ENCODE measurements around the gene TAAR2. TPM values are rescaled to one million over a fixed set of nuclear protein-coding genes. Genes with fewer than 3 reads are reported as not detected.

Gene TAAR2
- not detected for total RNA-seq

GRCh38 chr6:132624175-132624574 is at the start of gene TAAR2:
TSS of gene TAAR2 (minus strand) at chr6:132624275. CDS start at chr6:132624275, 0 bp downstream.
- Histone ChIP-seq H3K4me1 (ENCODE audit: control insufficient read depth in 3 of 3, insufficient read depth in 3 of 3, low read length in 3 of 3) (no peaks in the 10 kb centered on the region), H3K27me3 (ENCODE audit: control insufficient read depth in 3 of 3, insufficient read depth in 3 of 3, low read length in 3 of 3) (no peaks in the 10 kb centered on the region), H3K9me3 (ENCODE audit: control insufficient read depth in 3 of 3, low read length in 3 of 3) (no peaks in the 10 kb centered on the region), H3K36me3 (ENCODE audit: control insufficient read depth in 3 of 3, insufficient read depth in 3 of 3, low read length in 3 of 3) (no peaks in the 10 kb centered on the region), H3K9ac (ENCODE audit: low read depth in 1 of 3, low read length in 3 of 3) (no peak within 1 kb of the TSS), H3K4me3 (ENCODE audit: low read length in 3 of 3) (no peak within 1 kb of the TSS), H3K27ac (ENCODE audit: low read depth, low read length) (no peak within 1 kb of the TSS)

- H3K4me3 ChIP-seq (ENCODE audit: low read length in 3 of 3), result no peak overlapping the region
- H3K9ac ChIP-seq (ENCODE audit: low read depth in 1 of 3, low read length in 3 of 3), result no peak overlapping the region
- no peaks in the 10 kb centered on the region for H3K36me3 ChIP-seq (ENCODE audit: control insufficient read depth in 3 of 3, insufficient read depth in 3 of 3, low read length in 3 of 3)
- no peak overlapping the region for H3K27ac ChIP-seq (ENCODE audit: low read depth, low read length)
- peaks cover 0 to 2% (median 0%) of the 10 kb centered on the region in 3 donors for H3K4me1 ChIP-seq (ENCODE audit: control insufficient read depth in 3 of 3, insufficient read depth in 3 of 3, low read length in 3 of 3)
- H3K27me3 ChIP-seq (ENCODE audit: control insufficient read depth in 3 of 3, insufficient read depth in 3 of 3, low read length in 3 of 3), result no peaks in the 10 kb centered on the region
- no peaks in the 10 kb centered on the region for H3K9me3 ChIP-seq (ENCODE audit: control insufficient read depth in 3 of 3, low read length in 3 of 3)
Observed at GRCh38 chr6:132673376-132674094, 49.5 kb upstream of the TAAR2 start.

- H3K4me1 ChIP-seq (ENCODE audit: control insufficient read depth in 3 of 3, insufficient read depth in 3 of 3, low read length in 3 of 3), result peaks cover 0 to 2% (median 0%) of the 10 kb centered on the region in 3 donors
- no peaks in the 10 kb centered on the region for H3K27me3 ChIP-seq (ENCODE audit: control insufficient read depth in 3 of 3, insufficient read depth in 3 of 3, low read length in 3 of 3)
- H3K9me3 ChIP-seq (ENCODE audit: control insufficient read depth in 3 of 3, low read length in 3 of 3), result no peaks in the 10 kb centered on the region
- no peaks in the 10 kb centered on the region for H3K36me3 ChIP-seq (ENCODE audit: control insufficient read depth in 3 of 3, insufficient read depth in 3 of 3, low read length in 3 of 3)
- H3K4me3 ChIP-seq (ENCODE audit: low read length in 3 of 3), result no peak overlapping the region
- H3K27ac ChIP-seq (ENCODE audit: low read depth, low read length), result no peak overlapping the region
- H3K9ac ChIP-seq (ENCODE audit: low read depth in 1 of 3, low read length in 3 of 3), result no peak overlapping the region
Observed at GRCh38 chr6:132671295-132671694, 47.2 kb upstream of the TAAR2 start.

- H3K27ac ChIP-seq (ENCODE audit: low read depth, low read length), result no peak overlapping the region
- peaks cover 0 to 2% (median 0%) of the 10 kb centered on the region in 3 donors for H3K4me1 ChIP-seq (ENCODE audit: control insufficient read depth in 3 of 3, insufficient read depth in 3 of 3, low read length in 3 of 3)
- H3K27me3 ChIP-seq (ENCODE audit: control insufficient read depth in 3 of 3, insufficient read depth in 3 of 3, low read length in 3 of 3), result no peaks in the 10 kb centered on the region
- no peaks in the 10 kb centered on the region for H3K36me3 ChIP-seq (ENCODE audit: control insufficient read depth in 3 of 3, insufficient read depth in 3 of 3, low read length in 3 of 3)
- peak overlapping the region in 1 of 3 donors; percentile 24 for H3K4me3 ChIP-seq (ENCODE audit: low read length in 3 of 3)
- no peak overlapping the region for H3K9ac ChIP-seq (ENCODE audit: low read depth in 1 of 3, low read length in 3 of 3)
- H3K9me3 ChIP-seq (ENCODE audit: control insufficient read depth in 3 of 3, low read length in 3 of 3), result no peaks in the 10 kb centered on the region
Observed at GRCh38 chr6:132669690-132670291, 45.7 kb upstream of the TAAR2 start.

GRCh38 chr6:132666118-132666517 is 42.0 kb upstream of the TAAR2 start:
- H3K9me3 ChIP-seq (ENCODE audit: control insufficient read depth in 3 of 3, low read length in 3 of 3), result no peaks in the 10 kb centered on the region
- H3K27me3 ChIP-seq (ENCODE audit: control insufficient read depth in 3 of 3, insufficient read depth in 3 of 3, low read length in 3 of 3), result no peaks in the 10 kb centered on the region
- H3K27ac ChIP-seq (ENCODE audit: low read depth, low read length), result no peak overlapping the region
- peaks cover 0 to 2% (median 0%) of the 10 kb centered on the region in 3 donors for H3K4me1 ChIP-seq (ENCODE audit: control insufficient read depth in 3 of 3, insufficient read depth in 3 of 3, low read length in 3 of 3)
- no peaks in the 10 kb centered on the region for H3K36me3 ChIP-seq (ENCODE audit: control insufficient read depth in 3 of 3, insufficient read depth in 3 of 3, low read length in 3 of 3)
- H3K9ac ChIP-seq (ENCODE audit: low read depth in 1 of 3, low read length in 3 of 3), result no peak overlapping the region
- H3K4me3 ChIP-seq (ENCODE audit: low read length in 3 of 3), result no peak overlapping the region

- H3K27ac ChIP-seq (ENCODE audit: low read depth, low read length), result no peak overlapping the region
- H3K36me3 ChIP-seq (ENCODE audit: control insufficient read depth in 3 of 3, insufficient read depth in 3 of 3, low read length in 3 of 3), result no peaks in the 10 kb centered on the region
- H3K9me3 ChIP-seq (ENCODE audit: control insufficient read depth in 3 of 3, low read length in 3 of 3), result no peaks in the 10 kb centered on the region
- no peak overlapping the region for H3K9ac ChIP-seq (ENCODE audit: low read depth in 1 of 3, low read length in 3 of 3)
- H3K27me3 ChIP-seq (ENCODE audit: control insufficient read depth in 3 of 3, insufficient read depth in 3 of 3, low read length in 3 of 3), result no peaks in the 10 kb centered on the region
- H3K4me3 ChIP-seq (ENCODE audit: low read length in 3 of 3), result no peak overlapping the region
- no peaks in the 10 kb centered on the region for H3K4me1 ChIP-seq (ENCODE audit: control insufficient read depth in 3 of 3, insufficient read depth in 3 of 3, low read length in 3 of 3)
Observed at GRCh38 chr6:132664309-132665034, 40.4 kb upstream of the TAAR2 start.

- Histone ChIP-seq H3K36me3 (ENCODE audit: control insufficient read depth in 3 of 3, insufficient read depth in 3 of 3, low read length in 3 of 3) (no peaks in the 10 kb centered on the region), H3K27me3 (ENCODE audit: control insufficient read depth in 3 of 3, insufficient read depth in 3 of 3, low read length in 3 of 3) (no peaks in the 10 kb centered on the region), H3K9me3 (ENCODE audit: control insufficient read depth in 3 of 3, low read length in 3 of 3) (no peaks in the 10 kb centered on the region), H3K27ac (ENCODE audit: low read depth, low read length) (no peak overlapping the region), H3K4me3 (ENCODE audit: low read length in 3 of 3) (no peak overlapping the region), H3K9ac (ENCODE audit: low read depth in 1 of 3, low read length in 3 of 3) (no peak overlapping the region), H3K4me1 (ENCODE audit: control insufficient read depth in 3 of 3, insufficient read depth in 3 of 3, low read length in 3 of 3) (no peaks in the 10 kb centered on the region)
Observed at GRCh38 chr6:132663661-132664060, 39.6 kb upstream of the TAAR2 start.

GRCh38 chr6:132661906-132662305 is 37.8 kb upstream of the TAAR2 start:
- Histone ChIP-seq H3K4me3 (ENCODE audit: low read length in 3 of 3) (no peak overlapping the region), H3K4me1 (ENCODE audit: control insufficient read depth in 3 of 3, insufficient read depth in 3 of 3, low read length in 3 of 3) (no peaks in the 10 kb centered on the region), H3K9me3 (ENCODE audit: control insufficient read depth in 3 of 3, low read length in 3 of 3) (no peaks in the 10 kb centered on the region), H3K9ac (ENCODE audit: low read depth in 1 of 3, low read length in 3 of 3) (no peak overlapping the region), H3K36me3 (ENCODE audit: control insufficient read depth in 3 of 3, insufficient read depth in 3 of 3, low read length in 3 of 3) (no peaks in the 10 kb centered on the region), H3K27ac (ENCODE audit: low read depth, low read length) (no peak overlapping the region), H3K27me3 (ENCODE audit: control insufficient read depth in 3 of 3, insufficient read depth in 3 of 3, low read length in 3 of 3) (no peaks in the 10 kb centered on the region)

GRCh38 chr6:132659082-132659481 is 35.0 kb upstream of the TAAR2 start, which contains the start of gene TAAR1:
TSS of gene TAAR1 (minus strand) at chr6:132659182. CDS start at chr6:132646003, 13,179 bp downstream.
- H3K9ac ChIP-seq (ENCODE audit: low read depth in 1 of 3, low read length in 3 of 3), result no peak within 1 kb of the TSS
- no peaks in the 10 kb centered on the region for H3K4me1 ChIP-seq (ENCODE audit: control insufficient read depth in 3 of 3, insufficient read depth in 3 of 3, low read length in 3 of 3)
- no peaks in the 10 kb centered on the region for H3K27me3 ChIP-seq (ENCODE audit: control insufficient read depth in 3 of 3, insufficient read depth in 3 of 3, low read length in 3 of 3)
- H3K4me3 ChIP-seq (ENCODE audit: low read length in 3 of 3), result no peak within 1 kb of the TSS
- no peaks in the 10 kb centered on the region for H3K36me3 ChIP-seq (ENCODE audit: control insufficient read depth in 3 of 3, insufficient read depth in 3 of 3, low read length in 3 of 3)
- H3K9me3 ChIP-seq (ENCODE audit: control insufficient read depth in 3 of 3, low read length in 3 of 3), result no peaks in the 10 kb centered on the region
- H3K27ac ChIP-seq (ENCODE audit: low read depth, low read length), result no peak within 1 kb of the TSS

- Histone ChIP-seq H3K4me1 (ENCODE audit: control insufficient read depth in 3 of 3, insufficient read depth in 3 of 3, low read length in 3 of 3) (no peaks in the 10 kb centered on the region), H3K9ac (ENCODE audit: low read depth in 1 of 3, low read length in 3 of 3) (no peak overlapping the region), H3K36me3 (ENCODE audit: control insufficient read depth in 3 of 3, insufficient read depth in 3 of 3, low read length in 3 of 3) (no peaks in the 10 kb centered on the region), H3K27me3 (ENCODE audit: control insufficient read depth in 3 of 3, insufficient read depth in 3 of 3, low read length in 3 of 3) (no peaks in the 10 kb centered on the region), H3K27ac (ENCODE audit: low read depth, low read length) (no peak overlapping the region), H3K9me3 (ENCODE audit: control insufficient read depth in 3 of 3, low read length in 3 of 3) (no peaks in the 10 kb centered on the region), H3K4me3 (ENCODE audit: low read length in 3 of 3) (no peak overlapping the region)
Observed at GRCh38 chr6:132651062-132651461, 27.0 kb upstream of the TAAR2 start.
